Kidney (tissue), 14 donors: ENCODE measurements around the gene AKIP1. TPM values are rescaled to one million over a fixed set of nuclear protein-coding genes. Genes with fewer than 3 reads are reported as not detected.
A peak's percentile ranks its signal among the peaks of the same experiment; 100 is the strongest.

Source experiments
- DNase-seq, 5 donors: peaks; one replicate each; pipeline ENCODE4 v3.0.0-alpha.2; 2013 to 2020
- FAIRE-seq: peaks from 2 replicates; lab custom pipeline; 2012; peaks lifted over from hg19 to GRCh38; lab: Jason Lieb, UNC
- H3K27ac ChIP-seq, 2 donors: one replicate each; pipeline ENCODE4 v1.7.0; 2013; ENCODE audit warnings: low read depth in 2 of 2, low read length in 2 of 2, inconsistent platforms in 1 of 2
- H3K27me3 ChIP-seq: one replicate; pipeline ENCODE4 v1.7.1; 2013; ENCODE audit warnings: low read length, inconsistent platforms; ENCODE audit not compliant: control insufficient read depth, insufficient read depth
- H3K36me3 ChIP-seq, 3 donors: one replicate each; pipeline versions ENCODE4 v1.7.0 to v1.7.1; 2013; ENCODE audit warnings: low read length in 3 of 3, control low read depth in 1 of 3, inconsistent platforms in 1 of 3; ENCODE audit not compliant: insufficient read depth in 3 of 3, control insufficient read depth in 2 of 3
- H3K4me1 ChIP-seq, 3 donors: one replicate each; pipeline versions ENCODE4 v1.7.0 to v1.7.1; 2013; ENCODE audit warnings: low read length in 3 of 3, inconsistent platforms in 1 of 3, low read depth in 1 of 3; ENCODE audit not compliant: control insufficient read depth in 2 of 3, insufficient read depth in 2 of 3
- H3K4me3 ChIP-seq, 3 donors: one replicate each; pipeline versions ENCODE4 v1.7.0 to v1.8.1; 2013; ENCODE audit warnings: low read length in 3 of 3, control low read depth in 1 of 3, inconsistent platforms in 1 of 3
- H3K9ac ChIP-seq, 3 donors: one replicate each; pipeline versions ENCODE4 v1.7.0 to v1.7.1; 2013; ENCODE audit warnings: low read length in 3 of 3, control low read depth in 1 of 3, inconsistent platforms in 1 of 3
- H3K9me3 ChIP-seq, 3 donors: one replicate each; pipeline versions ENCODE4 v1.7.0 to v1.7.1; 2013; ENCODE audit warnings: low read length in 3 of 3, control low read depth in 1 of 3, inconsistent platforms in 1 of 3; ENCODE audit not compliant: control insufficient read depth in 2 of 3, insufficient read depth in 1 of 3
- intact Hi-C: fragments of 100-400 bp; cut with DNase I; formaldehyde crosslinking; loops from one replicate; pipeline ENCODE4 v1.11.1; 2022
- polyA plus RNA-seq: library from polyadenylated mRNA; stranded (reverse); fragments of 350-450 nt; fragmentation: Illumina TruSeq; extraction: RNeasy Lipid Tissue Mini Kit (QIAGEN cat#74804); gene quantifications from one replicate; pipeline ENCODE4 v1.2.3, GENCODE V29; 2014; ENCODE audit warnings: low read depth, low replicate concordance; ENCODE audit not compliant: insufficient read depth
- total RNA-seq: library from RNA; stranded (reverse); fragmentation: NEBNext Ultra II Directional; extraction: Animal tissue kit (Norgen Biotek cat#: 25700); gene quantifications from one replicate; pipeline ENCODE4 v1.2.1, GENCODE V29; 2021
- TF ChIP-seq, protein P1 (sequence below): IDR thresholded peaks from 3 replicates; pipeline ENCODE4 v1.5.1; 2012; ENCODE audit warnings: mild to moderate bottlenecking, moderate library complexity, borderline replicate concordance; ENCODE audit not compliant: insufficient read depth; ENCODE audit errors: extremely low read depth
- donor health status: control.
- donor health status: control.
- donor health status: control.
- donor health status: control.
- donor health status: control.
- donor health status: DM: yes; HTN: yes; CAD: no.
- donor health status: Normal renal cell carcinoma (clear cell type).

AKIP1 gene
- total and polyA plus RNA-seq, 2 donors from 2014 or later = 23.7 to 27.3 TPM

DNA sequence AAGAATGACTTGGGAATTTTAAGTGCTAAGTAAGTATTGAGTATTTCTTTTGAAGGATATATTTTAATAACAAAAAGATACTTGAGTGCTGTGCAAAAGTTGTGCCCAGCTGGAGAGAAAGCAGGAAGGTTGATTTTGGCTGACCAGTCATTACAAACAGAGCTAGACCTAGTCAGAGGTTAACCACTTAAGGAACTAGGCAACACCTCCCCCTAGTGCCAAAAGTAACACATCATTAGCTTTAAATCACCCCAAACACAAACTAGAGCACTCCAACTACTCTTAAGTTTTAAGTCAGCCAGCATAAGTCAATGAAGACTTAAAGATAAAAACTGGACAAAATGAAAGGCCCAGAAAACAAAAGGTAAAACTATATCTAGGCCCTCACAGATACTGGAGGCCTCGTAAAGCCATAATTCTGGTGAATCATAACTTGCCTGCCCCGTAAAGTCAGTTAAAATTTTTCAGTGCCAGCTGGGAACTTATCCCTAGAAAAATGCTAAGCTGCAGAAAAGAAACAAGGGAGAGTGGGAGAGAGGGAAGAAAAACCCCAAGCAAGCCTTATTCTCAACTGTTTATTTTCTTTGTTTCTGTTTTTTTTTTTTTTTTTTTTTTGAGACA lies 48.7 kb downstream of the AKIP1 start:
- Histone ChIP-seq H3K27ac (no peak overlapping the region), H3K27me3 (no peaks in the 10 kb centered on the region), H3K9ac (peak overlapping the region in 1 of 3 donors; percentile 38), H3K36me3 (peaks cover 0 to 6% (median 0%) of the 10 kb centered on the region in 3 donors), H3K4me1 (peaks cover 0 to 20% (median 7%) of the 10 kb centered on the region in 3 donors), H3K9me3 (no peaks in the 10 kb centered on the region), H3K4me3 (no peak overlapping the region)
- TF ChIP-seq, protein P1, sequence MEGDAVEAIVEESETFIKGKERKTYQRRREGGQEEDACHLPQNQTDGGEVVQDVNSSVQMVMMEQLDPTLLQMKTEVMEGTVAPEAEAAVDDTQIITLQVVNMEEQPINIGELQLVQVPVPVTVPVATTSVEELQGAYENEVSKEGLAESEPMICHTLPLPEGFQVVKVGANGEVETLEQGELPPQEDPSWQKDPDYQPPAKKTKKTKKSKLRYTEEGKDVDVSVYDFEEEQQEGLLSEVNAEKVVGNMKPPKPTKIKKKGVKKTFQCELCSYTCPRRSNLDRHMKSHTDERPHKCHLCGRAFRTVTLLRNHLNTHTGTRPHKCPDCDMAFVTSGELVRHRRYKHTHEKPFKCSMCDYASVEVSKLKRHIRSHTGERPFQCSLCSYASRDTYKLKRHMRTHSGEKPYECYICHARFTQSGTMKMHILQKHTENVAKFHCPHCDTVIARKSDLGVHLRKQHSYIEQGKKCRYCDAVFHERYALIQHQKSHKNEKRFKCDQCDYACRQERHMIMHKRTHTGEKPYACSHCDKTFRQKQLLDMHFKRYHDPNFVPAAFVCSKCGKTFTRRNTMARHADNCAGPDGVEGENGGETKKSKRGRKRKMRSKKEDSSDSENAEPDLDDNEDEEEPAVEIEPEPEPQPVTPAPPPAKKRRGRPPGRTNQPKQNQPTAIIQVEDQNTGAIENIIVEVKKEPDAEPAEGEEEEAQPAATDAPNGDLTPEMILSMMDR = peak; percentile 55
- DNase-seq (peak in 3 of 5 donors; percentile 57 to 92 (median 86)), FAIRE-seq (peak; percentile 41)
- intact Hi-C loops = no loop called here

DNA sequence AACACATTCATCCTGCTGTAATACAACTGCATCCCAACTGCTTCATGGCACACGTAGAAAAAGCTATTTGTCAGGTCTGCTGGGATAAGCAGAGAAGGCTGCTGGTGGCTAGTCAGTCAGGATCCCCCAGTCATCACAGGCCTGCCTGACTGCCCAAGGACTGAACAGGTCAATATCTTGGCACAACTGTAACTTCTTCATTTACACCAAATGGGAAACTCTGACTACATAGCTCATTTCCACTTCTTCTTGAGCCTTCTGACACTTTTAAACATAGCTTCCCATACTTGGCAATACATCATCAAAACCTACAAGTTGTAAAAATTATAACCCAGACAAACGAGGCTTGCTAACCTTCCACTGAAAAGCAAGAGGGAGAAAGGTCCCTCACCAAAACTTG lies 50.4 kb downstream of the AKIP1 start:
- no peak for FAIRE-seq
- intact Hi-C loops = no loop called here

DNA sequence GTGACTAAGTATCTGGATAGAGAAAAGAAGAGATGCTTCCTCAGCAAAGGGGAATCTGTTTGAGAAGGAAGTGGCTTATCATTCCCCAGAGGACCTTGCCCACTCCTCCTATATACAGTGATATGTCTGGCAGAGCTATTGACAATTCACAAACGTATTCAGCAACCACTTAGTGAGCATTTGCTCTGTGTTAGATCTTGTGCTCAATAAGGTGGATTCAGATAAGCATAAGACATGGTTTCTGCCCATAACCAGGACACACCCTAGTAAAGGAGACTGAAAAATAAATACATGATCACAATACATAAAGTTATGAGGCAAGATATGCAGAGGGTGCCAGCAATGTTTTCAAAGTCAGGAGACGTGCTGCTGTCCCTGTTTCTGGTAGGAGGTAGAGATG lies 51.9 kb downstream of the AKIP1 start:
- TF ChIP-seq, protein P1 = no peak
- H3K9me3 ChIP-seq = no peaks in the 10 kb centered on the region
- H3K4me1 ChIP-seq = peaks cover 0 to 22% (median 10%) of the 10 kb centered on the region in 3 donors
- H3K27ac ChIP-seq = no peak overlapping the region
- intact Hi-C loops = no loop called here
- peak overlapping the region in 2 of 3 donors; percentile 12 to 21 for H3K9ac ChIP-seq
- no peaks in the 10 kb centered on the region for H3K27me3 ChIP-seq
- H3K4me3 ChIP-seq = peak overlapping the region in 2 of 3 donors; percentile 78 to 92
- no peak for DNase-seq
- FAIRE-seq = no peak
- H3K36me3 ChIP-seq = no peaks in the 10 kb centered on the region

More for the DNA sequence above, 50.4 kb downstream of the AKIP1 start:
- Histone ChIP-seq H3K9me3 (no peaks in the 10 kb centered on the region), H3K4me1 (peaks cover 0 to 22% (median 10%) of the 10 kb centered on the region in 3 donors), H3K9ac (no peak overlapping the region), H3K27me3 (no peaks in the 10 kb centered on the region), H3K4me3 (no peak overlapping the region), H3K27ac (no peak overlapping the region), H3K36me3 (peaks cover 0 to 6% (median 0%) of the 10 kb centered on the region in 3 donors)
- TF ChIP-seq, protein P1 = no peak
- DNase-seq = no peak
